ENCODE results near the gene RASD1.

Gene RASD1

DNA sequence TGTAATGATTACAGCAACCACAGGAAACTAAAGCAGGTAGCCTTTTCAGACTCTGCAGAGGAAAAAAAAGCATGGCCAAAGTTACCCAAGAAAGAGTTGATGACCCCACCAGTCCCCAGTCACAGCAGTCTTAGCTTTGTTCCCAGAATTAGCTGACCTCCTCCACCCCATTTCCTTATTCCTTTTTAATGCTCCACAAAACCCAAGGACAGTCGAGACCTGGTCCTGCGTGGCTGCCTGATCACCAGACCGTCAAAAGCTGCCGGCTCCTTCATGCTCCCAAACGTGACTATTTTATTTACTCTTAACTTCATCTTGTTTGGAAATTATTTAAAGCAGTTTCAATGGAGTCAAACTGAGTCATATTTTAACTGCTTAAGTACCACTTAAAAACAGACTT is 48.1 kb downstream of the RASD1 start:
- no peak overlapping the region for H3K4me3 ChIP-seq (ENCODE audit: low read depth, low read length)
- TF ChIP-seq, protein P1, sequence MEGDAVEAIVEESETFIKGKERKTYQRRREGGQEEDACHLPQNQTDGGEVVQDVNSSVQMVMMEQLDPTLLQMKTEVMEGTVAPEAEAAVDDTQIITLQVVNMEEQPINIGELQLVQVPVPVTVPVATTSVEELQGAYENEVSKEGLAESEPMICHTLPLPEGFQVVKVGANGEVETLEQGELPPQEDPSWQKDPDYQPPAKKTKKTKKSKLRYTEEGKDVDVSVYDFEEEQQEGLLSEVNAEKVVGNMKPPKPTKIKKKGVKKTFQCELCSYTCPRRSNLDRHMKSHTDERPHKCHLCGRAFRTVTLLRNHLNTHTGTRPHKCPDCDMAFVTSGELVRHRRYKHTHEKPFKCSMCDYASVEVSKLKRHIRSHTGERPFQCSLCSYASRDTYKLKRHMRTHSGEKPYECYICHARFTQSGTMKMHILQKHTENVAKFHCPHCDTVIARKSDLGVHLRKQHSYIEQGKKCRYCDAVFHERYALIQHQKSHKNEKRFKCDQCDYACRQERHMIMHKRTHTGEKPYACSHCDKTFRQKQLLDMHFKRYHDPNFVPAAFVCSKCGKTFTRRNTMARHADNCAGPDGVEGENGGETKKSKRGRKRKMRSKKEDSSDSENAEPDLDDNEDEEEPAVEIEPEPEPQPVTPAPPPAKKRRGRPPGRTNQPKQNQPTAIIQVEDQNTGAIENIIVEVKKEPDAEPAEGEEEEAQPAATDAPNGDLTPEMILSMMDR (IDR thresholded peaks at IDR 0.05; ENCODE audit: borderline replicate concordance, insufficient read depth, low read depth, low read length) = no peak

DNA sequence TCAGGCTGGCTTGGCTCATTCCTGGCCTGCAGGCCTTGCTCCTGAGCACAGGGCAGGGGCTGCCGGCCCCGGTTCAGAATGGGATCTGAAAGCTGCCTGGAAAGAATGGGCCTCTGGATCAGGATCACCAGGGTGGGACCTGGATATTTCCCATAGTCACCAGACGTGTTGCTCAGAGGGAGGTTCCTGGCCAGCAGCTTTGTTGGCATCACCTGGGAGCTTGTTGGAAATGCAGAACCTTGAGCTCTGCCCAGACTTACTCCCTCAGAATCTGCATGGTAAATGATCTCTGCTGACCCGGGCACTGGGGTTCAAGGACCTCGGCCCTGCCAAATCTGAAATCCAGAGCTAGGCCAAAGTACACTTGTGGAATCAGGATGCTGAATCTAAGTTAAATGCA is 48.9 kb downstream of the RASD1 start:
- H3K4me3 ChIP-seq (ENCODE audit: low read depth, low read length) = no peak overlapping the region
- TF ChIP-seq, protein P1 (IDR thresholded peaks at IDR 0.05; ENCODE audit: borderline replicate concordance, insufficient read depth, low read depth, low read length) = no peak

DNA sequence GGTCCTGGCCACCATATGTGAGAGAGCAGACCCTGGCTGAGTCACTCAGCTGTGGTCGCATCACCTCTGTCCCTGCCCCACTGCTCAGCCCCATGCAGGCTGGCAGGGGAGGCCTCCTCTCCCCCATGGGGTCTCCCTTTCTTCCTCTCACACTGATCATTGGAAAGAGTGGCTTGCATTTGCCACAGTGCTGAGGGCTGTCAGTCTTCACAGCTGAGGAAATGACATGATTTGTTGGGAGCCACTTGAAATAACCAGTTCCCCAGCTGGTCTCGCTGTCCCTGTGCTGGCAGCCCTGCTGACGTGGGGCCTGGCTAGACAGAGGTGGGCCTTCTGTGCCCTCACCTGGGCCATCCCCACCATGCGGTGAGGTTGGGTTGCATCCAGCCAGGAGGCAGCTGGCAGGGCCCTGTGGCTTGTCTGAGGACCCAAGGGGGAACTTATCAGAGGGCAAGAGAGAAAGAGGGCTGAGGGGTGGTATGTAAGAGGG is 49.5 kb downstream of the RASD1 start:
- H3K4me3 ChIP-seq (ENCODE audit: low read depth, low read length) = no peak overlapping the region
- TF ChIP-seq, protein P1 (IDR thresholded peaks at IDR 0.05; ENCODE audit: borderline replicate concordance, insufficient read depth, low read depth, low read length) = no peak

DNA sequence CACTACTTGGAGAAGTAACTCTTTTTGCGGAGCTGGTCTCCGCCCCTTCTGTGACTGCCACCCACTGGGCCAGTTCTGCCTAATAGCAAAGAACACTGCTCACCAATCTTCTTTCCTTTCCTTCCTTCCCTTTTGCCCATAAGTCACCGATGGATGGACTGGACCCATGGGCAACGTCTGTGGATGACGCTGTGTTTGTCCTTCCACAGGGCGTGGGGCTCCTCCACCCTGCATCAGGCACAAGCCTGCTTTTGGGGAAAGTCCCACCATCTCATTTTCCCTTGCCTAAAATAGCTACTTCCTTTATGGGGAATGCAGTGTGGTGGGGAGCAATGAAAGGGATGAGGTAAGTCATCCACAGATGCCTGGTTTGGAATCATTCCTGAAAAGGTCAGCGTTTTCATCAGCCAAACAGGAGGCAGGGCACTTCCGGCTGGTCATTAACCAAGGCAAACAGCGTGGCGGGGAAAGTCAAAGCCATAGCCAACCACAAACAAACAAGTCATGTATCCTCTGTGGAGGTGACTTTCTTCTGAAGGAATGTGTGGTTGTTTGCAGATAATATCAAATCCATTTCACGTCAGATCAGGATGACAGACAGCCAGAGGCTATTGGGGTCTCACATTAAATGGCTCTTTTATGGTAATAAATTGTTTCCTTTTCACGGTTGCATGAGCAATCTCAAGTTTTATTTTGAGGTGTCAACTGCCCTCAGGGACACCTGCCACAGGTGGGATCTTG is 50.1 kb downstream of the RASD1 start:
- TF ChIP-seq, protein P1 (IDR thresholded peaks at IDR 0.05; ENCODE audit: borderline replicate concordance, insufficient read depth, low read depth, low read length) = no peak
- H3K4me3 ChIP-seq (ENCODE audit: low read depth, low read length) = no peak overlapping the region

DNA sequence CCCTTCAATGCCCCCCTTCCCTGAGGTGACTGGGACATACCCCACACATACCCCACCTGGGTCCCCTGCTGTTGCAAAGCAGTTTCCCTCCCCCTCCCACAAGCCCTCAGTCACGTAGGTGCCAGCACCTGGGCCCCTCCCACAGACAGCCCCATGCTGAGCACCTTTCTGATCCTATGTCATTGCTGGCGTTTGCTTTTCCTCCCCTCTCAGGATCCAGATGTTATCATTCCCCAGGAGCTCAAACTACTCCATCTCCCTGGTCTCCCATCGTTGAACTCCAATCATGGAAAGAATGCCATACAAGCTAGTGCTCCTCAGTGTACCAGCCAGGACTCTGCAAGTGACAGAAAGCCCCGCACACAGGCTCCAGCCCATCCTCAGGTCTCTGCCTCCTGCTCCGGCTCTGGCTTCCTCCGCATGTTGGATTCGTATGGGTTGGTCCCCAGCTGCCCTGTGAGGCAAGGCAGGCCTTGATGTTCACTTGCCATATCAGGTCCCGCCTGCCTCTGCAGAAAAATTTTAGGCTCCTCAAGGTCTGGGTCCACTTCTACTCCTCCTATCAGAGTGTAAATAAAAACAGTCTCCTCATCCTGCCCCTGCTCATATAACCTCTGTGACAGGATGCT is 50.8 kb downstream of the RASD1 start:
- no peak overlapping the region for H3K4me3 ChIP-seq (ENCODE audit: low read depth, low read length)
- TF ChIP-seq, protein P1 (IDR thresholded peaks at IDR 0.05; ENCODE audit: borderline replicate concordance, insufficient read depth, low read depth, low read length) = no peak
